Lung (tissue), 12 donors: ENCODE results near the gene ESRRB. TPM values are rescaled to one million over a fixed set of nuclear protein-coding genes. Genes with fewer than 3 reads are reported as not detected.
"Not testable (repeated sequence)": the region's sequence is repeated elsewhere in the genome, so short reads cannot be mapped to it uniquely, and the experiment has no call there.

Source experiments
- ATAC-seq: fragments of 200-7000 bp; cut with Tn5 transposase; one replicate; pipeline ENCODE4 v1.9.1; 2020; ENCODE audit warnings: moderate number of reproducible peaks; ENCODE audit not compliant: insufficient read depth, low FRiP score
- DNase-seq, 3 donors: peaks; one replicate each; pipeline ENCODE4 v3.0.0-alpha.2; 2013 to 2017
- H3K27ac ChIP-seq, 2 donors: one replicate each; pipeline ENCODE4 v1.5.1; 2013; ENCODE audit warnings: mild to moderate bottlenecking in 2 of 2, moderate library complexity in 2 of 2, control low read depth in 1 of 2, inconsistent platforms in 1 of 2, low read depth in 1 of 2, low read length in 1 of 2
- H3K27me3 ChIP-seq, 3 donors: one replicate each; pipeline ENCODE4 v1.5.1; 2013; ENCODE audit warnings: low read length in 2 of 3; ENCODE audit not compliant: control insufficient read depth in 3 of 3, insufficient read depth in 3 of 3
- H3K36me3 ChIP-seq, 4 donors: one replicate each; pipeline ENCODE4 v1.5.1; 2013; ENCODE audit warnings: low read length in 4 of 4, mild to moderate bottlenecking in 1 of 4, moderate library complexity in 1 of 4; ENCODE audit not compliant: control insufficient read depth in 4 of 4, insufficient read depth in 4 of 4
- H3K4me1 ChIP-seq, 5 donors: one replicate each; pipeline ENCODE4 v1.5.1; 2013; ENCODE audit warnings: low read length in 5 of 5, mild to moderate bottlenecking in 2 of 5, moderate library complexity in 1 of 5; ENCODE audit not compliant: control insufficient read depth in 5 of 5, insufficient read depth in 5 of 5
- H3K4me3 ChIP-seq: one replicate; pipeline ENCODE4 v1.5.1; 2013; ENCODE audit warnings: mild to moderate bottlenecking, control low read depth, moderate library complexity
- H3K9ac ChIP-seq, 2 donors: one replicate each; pipeline ENCODE4 v1.5.1; 2013; ENCODE audit warnings: low read length in 2 of 2, control low read depth in 1 of 2; ENCODE audit not compliant: insufficient read depth in 1 of 2
- H3K9me3 ChIP-seq, 4 donors: one replicate each; pipeline ENCODE4 v1.5.1; 2013; ENCODE audit warnings: low read length in 3 of 4, mild to moderate bottlenecking in 1 of 4, moderate library complexity in 1 of 4; ENCODE audit not compliant: control insufficient read depth in 4 of 4, insufficient read depth in 3 of 4
- CTCF ChIP-seq: IDR thresholded peaks from 2 replicates; pipeline ENCODE4 v1.5.1; 2012; ENCODE audit warnings: mild to moderate bottlenecking; ENCODE audit errors: control extremely low read depth, extremely low read depth
- WGBS, 2 donors: extraction: QIAGEN DNeasy Blood & Tissue Kit; methylation state at CpG; one replicate each; pipeline ENCODE4 v1.1.7; 2013; 5-methylcytosine and 5-hydroxymethylcytosine counted together
- polyA plus RNA-seq, 2 donors: library from polyadenylated mRNA; stranded (reverse); fragments of 200-250 nt; gene quantifications; one replicate each; pipeline ENCODE4 v1.2.1, GENCODE V29; 2013
- total RNA-seq, 2 donors: library from RNA; depleted of rRNA in 1 of 2; stranded (reverse); fragments of >200 nt in 1 of 2; gene quantifications; one replicate each; pipeline ENCODE4 v1.2.1, GENCODE V29; 2014 to 2021
- donor health status: control.
- donor health status: control.
- donor health status: Bipolar disorder and iron deficiency.
- donor health status: healthy.
- donor health status: DM: yes; HTN: yes; CAD: no.

ESRRB gene
- total and polyA plus RNA-seq, 4 donors = 0.02 to 0.26 (median 0.18) TPM

- no peak for ATAC-seq
- no peak for DNase-seq
- no peaks in the 10 kb centered on the region for H3K4me1 ChIP-seq
- no peak for TF ChIP-seq CTCF
- no peak overlapping the region for H3K4me3 ChIP-seq
- no peaks in the 10 kb centered on the region for H3K36me3 ChIP-seq
- H3K9me3 ChIP-seq = peaks cover 0 to 6% (median 0%) of the 10 kb centered on the region in 4 donors
- H3K27ac ChIP-seq = no peak overlapping the region
- no peaks in the 10 kb centered on the region for H3K27me3 ChIP-seq
- no peak overlapping the region for H3K9ac ChIP-seq
- WGBS, 2 donors = 57 to 62% methylated on average over 3 of the region's 3 CpGs
These were observed 149.3 kb downstream of the ESRRB start for GRCh38 chr14:76525106-76525821.

DNA sequence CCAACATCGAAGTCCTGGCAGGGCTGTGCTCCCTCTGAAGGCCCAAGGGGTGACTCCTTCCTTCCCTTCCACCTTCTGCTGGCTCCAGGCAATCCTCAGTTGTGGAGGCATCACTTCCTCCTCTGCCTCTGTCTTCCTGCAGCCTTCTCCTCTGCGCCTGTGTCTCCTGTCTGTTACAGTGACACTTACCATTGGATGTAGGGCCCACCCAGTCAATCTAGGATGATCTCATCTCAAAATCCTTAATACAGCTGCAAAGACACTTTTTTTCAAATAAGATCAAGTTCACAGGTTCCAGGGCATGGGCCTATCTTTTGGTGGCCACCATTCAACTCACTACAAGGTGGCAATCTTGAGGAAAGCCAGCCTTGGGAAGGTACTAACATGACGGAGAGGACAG, 155.1 kb downstream of the ESRRB start:
- Histone ChIP-seq H3K4me1 (no peaks in the 10 kb centered on the region), H3K36me3 (no peaks in the 10 kb centered on the region), H3K27me3 (no peaks in the 10 kb centered on the region), H3K4me3 (no peak overlapping the region), H3K9me3 (peaks cover 0 to 4% (median 0%) of the 10 kb centered on the region in 4 donors), H3K9ac (no peak overlapping the region), H3K27ac (no peak overlapping the region)
- WGBS, 2 donors = 62 to 76% methylated on average over 3 of the region's 3 CpGs
- no peak for TF ChIP-seq CTCF
- ATAC-seq = no peak
- DNase-seq = no peak

DNA sequence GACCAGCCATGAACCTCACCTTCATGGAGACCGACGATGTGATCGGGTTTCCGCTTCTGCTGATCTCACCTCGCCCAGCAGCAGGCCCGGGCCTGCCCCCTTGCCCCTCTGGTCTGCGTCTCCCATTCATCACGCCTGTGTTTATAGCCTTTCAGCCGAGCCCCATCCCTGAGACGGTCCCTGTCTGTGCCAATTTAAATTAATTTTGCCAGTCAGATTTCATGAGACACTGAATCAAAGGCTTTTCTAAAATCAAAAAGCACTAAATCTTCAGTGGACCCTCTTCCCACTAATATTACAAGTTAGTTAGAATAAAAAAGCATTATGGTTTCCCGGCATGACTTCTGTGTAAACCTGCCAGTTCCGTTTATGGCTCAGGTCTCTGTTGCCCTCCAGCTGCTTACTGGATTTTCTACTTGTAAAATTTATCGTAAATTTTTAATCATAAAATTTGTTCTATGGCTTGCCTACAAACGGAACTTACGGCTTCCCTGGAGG, 155.9 kb downstream of the ESRRB start:
- 80 to 92% methylated on average over 15 of the region's 15 CpGs for WGBS, 2 donors

GRCh38 chr14:76536636-76537035, 160.7 kb downstream of the ESRRB start:
- H3K9me3 ChIP-seq, ATAC-seq, H3K27ac ChIP-seq, H3K4me1 ChIP-seq, H3K36me3 ChIP-seq, H3K9ac ChIP-seq, DNase-seq, H3K27me3 ChIP-seq, H3K4me3 ChIP-seq: not testable (repeated sequence)
- WGBS, 2 donors = 96 to 99% methylated on average over 24 of the region's 25 CpGs

More for the DNA sequence above, 155.9 kb downstream of the ESRRB start:
- DNase-seq = no peak
- no peaks in the 10 kb centered on the region for H3K36me3 ChIP-seq
- ATAC-seq = no peak
- H3K9ac ChIP-seq = no peak overlapping the region
- no peak overlapping the region for H3K27ac ChIP-seq
- H3K4me3 ChIP-seq = no peak overlapping the region
- H3K9me3 ChIP-seq = peaks cover 0 to 4% (median 0%) of the 10 kb centered on the region in 4 donors
- no peaks in the 10 kb centered on the region for H3K27me3 ChIP-seq
- no peaks in the 10 kb centered on the region for H3K4me1 ChIP-seq
- TF ChIP-seq CTCF = no peak
